GM23338 (cell line): ENCODE results near the gene C5orf58. TPM values are rescaled to one million over a fixed set of nuclear protein-coding genes. Genes with fewer than 3 reads are reported as not detected.

Experiments used
- ATAC-seq: fragments of 200-7000 bp; cut with Tn5 transposase; 3 replicates; pipeline ENCODE4 v1.9.1; 2020
- DNase-seq: peaks from one replicate; pipeline ENCODE4 v3.0.0-alpha.2; 2015; ENCODE audit warnings: low spot score
- H2AFZ ChIP-seq: fragments of 200-600 bp; sonication (generic); 2 replicates; pipeline ENCODE4 v1.8.0; 2016; ENCODE audit warnings: antibody characterized with exemption, mild to moderate bottlenecking, moderate library complexity
- H3F3A ChIP-seq: fragments of 200-600 bp; sonication (generic); replicated peaks from 2 replicates; pipeline ENCODE4 v1.8.0; 2017; ENCODE audit warnings: antibody characterized with exemption, mixed run types, low read depth
- H3K27ac ChIP-seq: fragments of 200-600 bp; sonication (generic); 2 replicates; pipeline ENCODE4 v1.6.1; 2016; ENCODE audit warnings: low read depth
- H3K27me3 ChIP-seq: fragments of 200-600 bp; sonication (generic); 2 replicates; pipeline ENCODE4 v1.8.0; 2016; ENCODE audit warnings: mild to moderate bottlenecking, mixed run types, moderate library complexity; ENCODE audit not compliant: insufficient read depth
- H3K36me3 ChIP-seq: fragments of 200-600 bp; sonication (generic); 2 replicates; pipeline ENCODE4 v1.8.0; 2016; ENCODE audit warnings: mild to moderate bottlenecking; ENCODE audit not compliant: insufficient read depth
- H3K4me1 ChIP-seq: fragments of 200-600 bp; sonication (generic); 2 replicates; pipeline ENCODE4 v1.8.0; 2016; ENCODE audit warnings: mild to moderate bottlenecking, moderate library complexity; ENCODE audit not compliant: insufficient read depth
- H3K4me2 ChIP-seq: fragments of 200-600 bp; sonication (generic); 2 replicates; pipeline ENCODE4 v1.7.1; 2017; ENCODE audit warnings: mixed run types
- H3K4me3 ChIP-seq: fragments of 200-600 bp; sonication (generic); 2 replicates; pipeline ENCODE4 v1.6.1; 2016; ENCODE audit warnings: mixed run types
- H3K79me2 ChIP-seq: fragments of 200-600 bp; sonication (generic); replicated peaks from 2 replicates; pipeline ENCODE4 v1.8.0; 2017; ENCODE audit warnings: mild to moderate bottlenecking; ENCODE audit not compliant: insufficient read depth
- H3K9me2 ChIP-seq: fragments of 200-600 bp; sonication (generic); 2 replicates; pipeline ENCODE4 v1.8.0; 2017; ENCODE audit not compliant: insufficient read depth
- H4K20me1 ChIP-seq: fragments of 200-600 bp; sonication (generic); replicated peaks from 2 replicates; pipeline ENCODE4 v1.8.0; 2017; ENCODE audit warnings: mild to moderate bottlenecking; ENCODE audit not compliant: insufficient read depth
- H3K27ac Mint-ChIP-seq: 2 replicates; pipeline ENCODE4 v1.8.0; 2020; ENCODE audit warnings: inconsistent platforms, mild to moderate bottlenecking, moderate library complexity, mixed read lengths
- H3K27me3 Mint-ChIP-seq: 3 replicates; pipeline ENCODE4 v1.8.0; 2022; ENCODE audit warnings: low read depth, mild to moderate bottlenecking, moderate library complexity, mixed read lengths, inconsistent platforms; ENCODE audit not compliant: insufficient read depth, poor library complexity
- H3K36me3 Mint-ChIP-seq: 3 replicates; pipeline ENCODE4 v1.8.0; 2021; ENCODE audit warnings: low read depth, mild to moderate bottlenecking, inconsistent platforms, moderate library complexity, mixed read lengths
- H3K4me1 Mint-ChIP-seq: 3 replicates; pipeline ENCODE4 v1.8.0; 2020; ENCODE audit warnings: mild to moderate bottlenecking, inconsistent platforms, mixed read lengths
- H3K4me3 Mint-ChIP-seq: 3 replicates; pipeline ENCODE4 v1.8.0; 2021; ENCODE audit warnings: moderate library complexity, mild to moderate bottlenecking, inconsistent platforms, mixed read lengths
- H3K9me3 Mint-ChIP-seq: 3 replicates; pipeline ENCODE4 v1.8.0; 2020; ENCODE audit warnings: moderate library complexity, mild to moderate bottlenecking, inconsistent platforms, mixed read lengths
- ETS1 ChIP-seq: IDR thresholded peaks from 2 replicates; pipeline ENCODE4 v1.6.1; 2016; ENCODE audit warnings: antibody characterized with exemption
- EZH2 ChIP-seq: fragments of 200-600 bp; sonication (generic); IDR thresholded peaks from one replicate; pipeline ENCODE4 v1.8.0; 2017; ENCODE audit warnings: antibody characterized with exemption, mild to moderate bottlenecking, low read depth; ENCODE audit not compliant: unreplicated experiment
- EZH2phosphoT487 ChIP-seq: fragments of 200-600 bp; sonication (generic); IDR thresholded peaks from one replicate; pipeline ENCODE4 v1.8.1; 2018; ENCODE audit warnings: antibody characterized with exemption; ENCODE audit not compliant: unreplicated experiment
- JUNB ChIP-seq: IDR thresholded peaks from one replicate; pipeline ENCODE4 v1.6.1; 2016; ENCODE audit warnings: antibody characterized with exemption; ENCODE audit not compliant: unreplicated experiment
- POLR2AphosphoS5 ChIP-seq: IDR thresholded peaks from 2 replicates; pipeline ENCODE4 v1.6.1; 2016; ENCODE audit warnings: antibody characterized with exemption, low read depth
- STAT1 ChIP-seq: IDR thresholded peaks from one replicate; pipeline ENCODE4 v1.6.1; 2016; ENCODE audit warnings: antibody characterized with exemption; ENCODE audit not compliant: unreplicated experiment
- ZNF114 ChIP-seq: fragments of 250-450 bp; sonication (Bioruptor Pico); IDR thresholded peaks from 2 replicates; pipeline ENCODE4 v1.5.0; 2020; ENCODE audit warnings: mild to moderate bottlenecking, moderate library complexity
- ZNF462 ChIP-seq: fragments of 250-450 bp; sonication (Bioruptor Pico); IDR thresholded peaks from 2 replicates; pipeline ENCODE4 v1.5.0; 2020; ENCODE audit warnings: mild to moderate bottlenecking, moderate library complexity
- polyA plus RNA-seq: library from polyadenylated mRNA; unstranded; fragments of >200 nt; fragmentation: Nextera tagmentation; extraction: Ambion mirVana; gene quantifications from 2 replicates; pipeline ENCODE4 v1.2.1, GENCODE V29; 2016
- total RNA-seq: library from RNA; depleted of rRNA; stranded (reverse); fragments of >200 nt; shearing (Covaris generic); gene quantifications from 2 replicates; pipeline ENCODE4 v1.2.3, GENCODE V29; 2014

Gene C5orf58
- total and polyA plus RNA-seq, 2 experiments from 2014 or later: 1.0 to 9.1 TPM

- no peak for TF ChIP-seq ZNF462 (CRISPR knock-in tag)
- no peak for TF ChIP-seq EZH2phosphoT487
- TF ChIP-seq ETS1: no peak
- TF ChIP-seq STAT1: no peak
- no peak for TF ChIP-seq ZNF114 (CRISPR knock-in tag)
Observed at GRCh38 chr5:170186856-170187255, 45.9 kb upstream of the C5orf58 start (continued).

- Histone ChIP-seq H3K36me3 (no peaks in the 10 kb centered on the region), H3K4me1 (peaks cover 9% of the 10 kb centered on the region), H3F3A (no peaks in the 10 kb centered on the region), H4K20me1 (no peaks in the 10 kb centered on the region), H3K4me2 (no peak overlapping the region), H3K79me2 (no peaks in the 10 kb centered on the region), H3K27me3 (no peaks in the 10 kb centered on the region), H2AFZ (no peak overlapping the region), H3K4me3 (no peak overlapping the region), H3K27ac (no peak overlapping the region), H3K9me2 (peaks cover 4% of the 10 kb centered on the region; the same call in 1 of the 2 replicates)
- ATAC-seq (peak; percentile 36; the same call in 1 of the 3 replicates), DNase-seq (no peak)
- Mint-ChIP-seq H3K4me3 (no peak overlapping the region), H3K9me3 (no peaks in the 10 kb centered on the region), H3K27ac (no peak overlapping the region), H3K36me3 (no peaks in the 10 kb centered on the region), H3K27me3 (peaks cover 5% of the 10 kb centered on the region), H3K4me1 (peaks cover 14% of the 10 kb centered on the region)
- TF ChIP-seq EZH2 (no peak), POLR2AphosphoS5 (no peak), JUNB (no peak)
Observed at GRCh38 chr5:170190436-170191134, 42.2 kb upstream of the C5orf58 start.
